Gastroesophageal sphincter (tissue), 4 donors: ENCODE results near the gene AGER. TPM values are rescaled to one million over a fixed set of nuclear protein-coding genes. Genes with fewer than 3 reads are reported as not detected.

ENCODE experiments used
- ATAC-seq: fragments of 150-250 bp; one replicate; pipeline ENCODE4 v1.9.1; 2016; ENCODE audit warnings: mild to moderate bottlenecking, moderate library complexity
- H3K27ac ChIP-seq, 4 donors: fragments of 200-600 bp; sonication (generic) in 3 of 4; 1 replicate in 3 of 4; 2 replicates in 1 of 4; pipeline ENCODE4 v1.5.1; 2016 to 2019
- H3K27me3 ChIP-seq: fragments of 200-600 bp; sonication (generic); one replicate; pipeline ENCODE4 v1.5.1; 2019
- H3K36me3 ChIP-seq, 2 donors: fragments of 200-600 bp; sonication (generic); one replicate each; pipeline ENCODE4 v1.5.1; 2019; ENCODE audit warnings: control low read depth in 1 of 2
- H3K4me1 ChIP-seq, 3 donors: fragments of 200-600 bp; sonication (generic); 1 replicate in 2 of 3; 2 replicates in 1 of 3; pipeline ENCODE4 v1.5.1; 2016 to 2019; ENCODE audit warnings: control low read depth in 2 of 3
- H3K4me3 ChIP-seq, 2 donors: fragments of 200-600 bp; sonication (generic); one replicate each; pipeline ENCODE4 v1.5.1; 2019; ENCODE audit warnings: mild to moderate bottlenecking in 1 of 2, moderate library complexity in 1 of 2
- H3K9me3 ChIP-seq, 3 donors: fragments of 200-600 bp; sonication (generic); one replicate each; pipeline ENCODE4 v1.5.1; 2017 to 2019; ENCODE audit warnings: control low read depth in 2 of 3
- EP300 ChIP-seq: sonication (generic); formaldehyde crosslinking; IDR thresholded peaks from one replicate; pipeline ENCODE4 v1.6.1; 2017; ENCODE audit warnings: antibody characterized with exemption, mild to moderate bottlenecking
- POLR2A ChIP-seq, 2 donors: fragments of 450-650 bp; IDR thresholded peaks; one replicate each; pipeline ENCODE4 v1.6.1; 2017; ENCODE audit warnings: antibody characterized with exemption in 2 of 2, mild to moderate bottlenecking in 2 of 2, moderate library complexity in 1 of 2
- POLR2AphosphoS5 ChIP-seq: sonication (generic); formaldehyde crosslinking; IDR thresholded peaks from one replicate; pipeline ENCODE4 v1.6.1; 2017; ENCODE audit warnings: antibody characterized with exemption
- WGBS, 2 donors: methylation state at CpG; one replicate each; pipeline ENCODE4 v1.1.5; 2018; ENCODE audit warnings: low coverage in 1 of 2; 5-methylcytosine and 5-hydroxymethylcytosine counted together
- total RNA-seq, 4 donors: library from RNA; depleted of rRNA; stranded (reverse); fragments of >200 nt; gene quantifications; one replicate each; pipeline ENCODE4 v1.1.0, GENCODE V29; 2016
- TF ChIP-seq, protein P1 (sequence below), 4 experiments: fragments of 200-600 bp in 2 of 4; fragments of 450-650 bp in 2 of 4; sonication (generic) in 1 of 4; IDR thresholded peaks; one replicate each; pipeline ENCODE4 v1.5.1; 2017 to 2019; ENCODE audit warnings: antibody characterized with exemption in 4 of 4, mild to moderate bottlenecking in 2 of 4, moderate library complexity in 2 of 4

The AGER gene
- total RNA-seq: 1 to 10 TPM; 1.4 to 2.3 (median 1.6) TPM

DNA sequence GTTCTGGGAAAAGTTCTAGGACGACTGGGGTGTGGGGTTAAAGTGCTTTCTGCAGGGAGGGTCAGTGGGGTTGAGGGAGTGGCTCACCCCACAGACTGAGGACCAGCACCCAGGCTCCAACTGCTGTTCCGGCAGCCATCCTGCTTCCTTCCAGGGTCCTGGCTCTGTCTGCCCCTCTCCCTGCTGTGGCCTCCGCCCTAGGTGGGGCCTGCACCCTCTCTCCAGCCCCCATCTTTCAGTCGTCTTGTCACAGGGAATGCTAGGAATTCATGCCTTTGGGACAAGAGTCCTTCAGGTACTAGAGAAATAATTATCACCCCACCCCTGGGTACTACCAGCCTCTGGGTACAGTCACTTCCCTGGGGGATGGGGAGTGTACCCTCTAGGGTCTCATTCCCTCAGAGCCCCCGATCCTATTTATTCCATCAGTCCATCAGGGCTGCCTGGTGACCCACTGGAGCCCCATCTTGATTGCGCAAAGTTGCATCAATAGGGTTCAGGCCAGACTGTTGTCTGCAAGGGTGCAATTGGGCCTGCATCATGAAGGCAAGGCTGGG is at the start of gene AGER:
Gene AGER (minus strand): TSS at position 170 of the 557 bp plus-strand sequence. CDS start 31 bp downstream, at position 139.
- no peak for ATAC-seq
- Histone ChIP-seq H3K4me1 (peaks cover 0 to 91% (median 54%) of the 10 kb centered on the region in 3 donors), H3K4me3 (no peak within 1 kb of the TSS), H3K27me3 (no peaks in the 10 kb centered on the region), H3K9me3 (no peaks in the 10 kb centered on the region), H3K36me3 (peaks cover 0 to 70% of the 10 kb centered on the region in 2 donors), H3K27ac (peak within 1 kb of the TSS in 3 of 4 donors; percentile 64 to 99 (median 97))
- TF ChIP-seq POLR2A (IDR thresholded peaks at IDR 0.05) (no peak), POLR2AphosphoS5 (peak; percentile 8)
- 20 to 73% methylated on average over 1 to 6 of the region's 6 CpGs for WGBS, 2 donors

DNA sequence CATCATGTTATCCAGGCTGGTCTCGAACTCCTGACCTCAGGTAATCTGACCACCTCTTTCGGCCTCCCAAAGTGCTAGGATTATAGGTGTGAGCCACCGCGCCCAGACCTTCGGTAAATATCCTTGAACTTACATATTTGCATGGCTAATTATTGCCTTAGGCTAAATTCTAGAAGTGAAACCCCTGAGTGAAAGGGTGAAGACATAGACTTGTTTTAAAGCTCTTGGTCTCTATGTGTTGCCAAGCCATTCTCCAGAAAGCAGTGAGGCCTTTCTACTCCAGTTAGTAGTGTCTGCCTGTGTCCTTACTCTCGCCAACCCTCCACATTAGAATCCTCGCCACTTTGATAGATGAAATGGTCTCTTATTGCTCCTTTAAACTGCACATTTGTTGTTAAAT is 42.4 kb upstream of the AGER start:
- WGBS, 2 donors: 84 to 90% methylated on average over 2 to 7 of the region's 7 CpGs
- Histone ChIP-seq H3K9me3 (no peaks in the 10 kb centered on the region), H3K36me3 (no peaks in the 10 kb centered on the region), H3K4me3 (no peak overlapping the region), H3K27ac (no peak overlapping the region), H3K27me3 (no peaks in the 10 kb centered on the region), H3K4me1 (no peaks in the 10 kb centered on the region)
- no peak for ATAC-seq
- TF ChIP-seq POLR2AphosphoS5: no peak
- TF ChIP-seq EP300: no peak
- TF ChIP-seq POLR2A (IDR thresholded peaks at IDR 0.05): no peak
- TF ChIP-seq, protein P1, sequence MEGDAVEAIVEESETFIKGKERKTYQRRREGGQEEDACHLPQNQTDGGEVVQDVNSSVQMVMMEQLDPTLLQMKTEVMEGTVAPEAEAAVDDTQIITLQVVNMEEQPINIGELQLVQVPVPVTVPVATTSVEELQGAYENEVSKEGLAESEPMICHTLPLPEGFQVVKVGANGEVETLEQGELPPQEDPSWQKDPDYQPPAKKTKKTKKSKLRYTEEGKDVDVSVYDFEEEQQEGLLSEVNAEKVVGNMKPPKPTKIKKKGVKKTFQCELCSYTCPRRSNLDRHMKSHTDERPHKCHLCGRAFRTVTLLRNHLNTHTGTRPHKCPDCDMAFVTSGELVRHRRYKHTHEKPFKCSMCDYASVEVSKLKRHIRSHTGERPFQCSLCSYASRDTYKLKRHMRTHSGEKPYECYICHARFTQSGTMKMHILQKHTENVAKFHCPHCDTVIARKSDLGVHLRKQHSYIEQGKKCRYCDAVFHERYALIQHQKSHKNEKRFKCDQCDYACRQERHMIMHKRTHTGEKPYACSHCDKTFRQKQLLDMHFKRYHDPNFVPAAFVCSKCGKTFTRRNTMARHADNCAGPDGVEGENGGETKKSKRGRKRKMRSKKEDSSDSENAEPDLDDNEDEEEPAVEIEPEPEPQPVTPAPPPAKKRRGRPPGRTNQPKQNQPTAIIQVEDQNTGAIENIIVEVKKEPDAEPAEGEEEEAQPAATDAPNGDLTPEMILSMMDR (IDR thresholded peaks at IDR 0.05): no peak

DNA sequence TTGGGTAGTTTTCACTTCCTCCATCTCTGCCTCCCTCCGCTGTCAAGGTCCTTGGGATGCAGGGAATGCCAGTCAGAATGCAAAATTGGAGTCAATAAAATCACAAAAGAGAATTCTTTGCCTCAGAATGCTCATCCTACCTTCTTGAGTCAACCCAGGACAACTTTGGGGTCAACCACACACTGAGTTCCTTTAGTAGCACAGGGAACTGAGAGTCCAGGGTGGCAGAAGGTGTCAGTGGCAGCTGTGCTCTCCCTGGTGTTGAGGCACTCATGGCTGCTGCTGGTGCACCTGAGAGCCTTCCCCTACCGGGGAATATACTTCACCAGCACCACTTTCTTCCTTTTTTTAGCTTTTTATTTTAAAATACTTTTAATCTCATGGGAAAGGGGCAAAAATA is 40.6 kb upstream of the AGER start:
- peaks cover 13% of the 10 kb centered on the region for H3K27me3 ChIP-seq
- peak overlapping the region in 1 of 4 donors; percentile 41 for H3K27ac ChIP-seq
- no peaks in the 10 kb centered on the region for H3K36me3 ChIP-seq
- 53% methylated on average over 1 of the region's 2 CpGs; no CpG with 5 or more reads in 1 of the 2 donors for WGBS, 2 donors
- TF ChIP-seq POLR2A (IDR thresholded peaks at IDR 0.05): no peak
- H3K9me3 ChIP-seq: no peaks in the 10 kb centered on the region
- no peak overlapping the region for H3K4me3 ChIP-seq
- no peak for ATAC-seq
- H3K4me1 ChIP-seq: no peaks in the 10 kb centered on the region

DNA sequence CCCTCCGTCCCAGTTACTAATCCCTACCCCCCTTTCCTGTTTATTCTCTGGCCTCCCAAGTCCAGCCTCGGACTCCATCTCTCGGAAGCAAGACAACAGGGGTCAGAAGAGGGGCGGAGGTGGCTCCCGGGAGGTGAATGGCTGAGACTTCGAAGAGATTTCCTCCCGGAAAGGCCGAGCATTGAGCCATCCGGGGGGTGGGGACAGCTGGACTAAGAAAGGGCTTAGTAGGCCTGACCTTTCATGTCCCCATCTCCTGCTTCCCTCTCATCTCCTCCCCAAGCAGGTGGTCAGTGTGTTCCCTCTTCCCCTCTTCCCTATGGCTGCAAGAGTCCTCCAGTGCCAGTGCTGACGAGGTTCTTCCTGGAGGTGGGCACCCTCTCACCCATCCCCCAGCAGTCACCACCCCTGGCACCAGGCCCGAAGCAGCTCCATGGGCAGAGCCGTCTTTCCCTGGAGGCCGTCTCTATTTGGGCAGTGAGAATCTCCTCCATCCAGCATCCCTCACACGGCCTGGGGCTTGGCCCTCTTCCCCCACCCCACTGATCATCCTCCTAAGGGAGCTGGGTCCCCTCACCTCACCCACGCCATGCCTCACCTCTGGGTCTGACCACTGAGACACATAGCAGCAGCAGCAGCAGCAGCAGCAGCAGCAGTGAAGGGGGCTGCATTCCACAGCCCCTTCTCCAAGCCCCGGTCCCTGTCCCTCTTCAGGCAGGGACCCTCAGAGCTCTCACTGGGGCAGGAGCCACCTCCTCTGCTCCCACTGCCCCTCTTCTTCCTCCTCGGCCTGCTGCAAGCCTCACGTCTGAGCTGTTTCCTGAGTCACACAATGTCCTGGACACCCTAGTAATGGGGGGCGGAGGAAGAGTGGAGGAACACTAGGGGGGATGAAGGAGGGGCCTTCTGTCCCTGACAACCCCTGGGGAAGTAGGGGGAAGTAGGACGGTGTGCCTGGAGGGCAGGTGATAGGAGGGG is 39.5 kb upstream of the AGER start, which contains the start of gene NOTCH4:
Gene NOTCH4 (minus strand): TSS at position 810 of the 978 bp plus-strand sequence. CDS start 139 bp downstream, at position 671.
- no peak for TF ChIP-seq POLR2A (IDR thresholded peaks at IDR 0.05)
- no peak for TF ChIP-seq EP300
- TF ChIP-seq, protein P1 (IDR thresholded peaks at IDR 0.05): no peak
- no peak for TF ChIP-seq POLR2AphosphoS5
- Histone ChIP-seq H3K4me1 (no peaks in the 10 kb centered on the region), H3K27ac (peak within 1 kb of the TSS in 3 of 4 donors; percentile 27 to 48 (median 41)), H3K9me3 (no peaks in the 10 kb centered on the region), H3K27me3 (peaks cover 13% of the 10 kb centered on the region), H3K4me3 (peak within 1 kb of the TSS in 1 of 2 donors; percentile 21), H3K36me3 (no peaks in the 10 kb centered on the region)
- no peak for ATAC-seq
- 22 to 39% methylated on average over 8 of the region's 20 CpGs for WGBS, 2 donors

DNA sequence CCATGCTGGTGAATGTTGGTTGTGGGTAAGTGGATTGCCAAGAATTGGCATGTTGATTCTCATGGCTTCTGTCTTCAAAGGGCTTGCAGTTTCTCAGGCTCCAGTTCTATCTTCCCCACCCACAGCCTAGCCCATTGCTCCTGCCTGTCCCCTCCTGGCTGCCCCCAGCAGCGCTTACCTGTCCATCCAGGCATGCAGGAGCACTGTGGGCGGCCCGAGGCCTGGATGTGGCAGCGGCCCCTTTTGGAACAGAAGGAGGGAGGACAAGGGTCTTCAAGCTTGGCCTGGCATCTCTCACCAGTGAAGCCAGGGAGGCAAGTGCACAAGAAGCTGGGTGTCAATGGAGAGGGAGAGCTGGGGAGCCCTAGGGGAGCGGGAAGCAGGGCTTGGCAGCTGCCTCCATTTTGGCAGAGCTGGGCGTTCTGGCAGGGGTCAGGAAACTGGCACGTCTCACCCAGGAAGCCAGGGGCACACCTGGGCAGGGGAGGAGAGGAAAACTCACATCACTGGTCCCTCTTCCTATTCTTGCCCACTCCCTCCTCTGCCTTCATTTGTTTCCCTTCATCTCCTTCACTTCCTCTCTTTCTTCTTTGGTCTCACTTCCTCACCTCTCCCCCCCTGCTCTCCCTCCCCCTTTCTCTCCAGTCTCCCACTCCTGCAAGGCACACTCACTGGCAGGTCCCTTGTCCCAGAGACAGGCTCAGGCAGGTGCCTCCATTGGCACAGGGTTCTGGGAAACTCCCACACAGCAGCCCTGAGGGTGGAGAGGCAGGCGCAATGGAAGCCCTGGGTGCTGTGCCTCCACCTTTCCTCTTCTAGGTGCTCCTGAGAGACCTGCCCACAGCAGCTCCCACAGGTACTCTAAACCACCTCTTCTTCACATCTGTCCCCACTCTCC is 38.5 kb upstream of the AGER start:
- WGBS, 2 donors: 40% methylated on average over 1 of the region's 8 CpGs; no CpG with 5 or more reads in 1 of the 2 donors
- Histone ChIP-seq H3K4me3 (peak overlapping the region in 1 of 2 donors; percentile 21), H3K9me3 (no peaks in the 10 kb centered on the region), H3K4me1 (no peaks in the 10 kb centered on the region), H3K27ac (peak overlapping the region in 2 of 4 donors; percentile 41 to 48), H3K36me3 (no peaks in the 10 kb centered on the region), H3K27me3 (peaks cover 13% of the 10 kb centered on the region)
- no peak for ATAC-seq
- no peak for TF ChIP-seq POLR2AphosphoS5
- TF ChIP-seq, protein P1 (IDR thresholded peaks at IDR 0.05): no peak
- no peak for TF ChIP-seq EP300
- TF ChIP-seq POLR2A (IDR thresholded peaks at IDR 0.05): no peak
